NCI-H1105 (cell line): ENCODE data around the gene RNF214.

Experiments
- DNase-seq: peaks from one replicate; lab custom pipeline; 2025; lab: John Stamatoyannopoulos, UW

The RNF214 gene

GRCh38 chr11:117214404-117215110 is 17.9 kb upstream of the RNF214 start:
- no peak for DNase-seq

GRCh38 chr11:117217141-117218084 is 15.1 kb upstream of the RNF214 start:
- no peak for DNase-seq

- DNase-seq, result no peak
These were observed 14.1 kb upstream of the RNF214 start for GRCh38 chr11:117218133-117218915.

- no peak for DNase-seq
These were observed 13.5 kb upstream of the RNF214 start for GRCh38 chr11:117219001-117219400.

DNA sequence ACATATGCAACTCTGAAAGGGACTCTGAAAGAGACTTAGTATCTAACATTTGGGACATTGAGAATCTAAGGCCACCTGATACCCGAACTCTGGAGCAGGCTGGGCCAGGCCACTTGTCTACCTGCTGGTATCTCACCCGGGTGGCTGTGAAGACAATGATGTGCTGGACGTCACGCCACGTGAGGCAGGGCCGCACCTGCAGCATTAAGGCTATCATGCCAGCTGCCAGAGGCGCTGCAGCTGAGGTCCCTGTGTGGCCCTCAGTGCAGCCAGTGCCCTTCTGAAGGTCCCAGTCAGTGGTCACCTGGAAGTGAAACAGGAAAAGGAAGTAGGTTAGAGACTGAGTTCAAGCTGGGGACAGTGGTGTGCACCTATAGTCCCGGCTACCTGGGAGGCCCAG is 13.0 kb upstream of the RNF214 start:
- DNase-seq, result no peak

- no peak for DNase-seq
These were observed 12.5 kb upstream of the RNF214 start for GRCh38 chr11:117219995-117220394.

GRCh38 chr11:117220568-117220967 is 11.9 kb upstream of the RNF214 start:
- no peak for DNase-seq

DNA sequence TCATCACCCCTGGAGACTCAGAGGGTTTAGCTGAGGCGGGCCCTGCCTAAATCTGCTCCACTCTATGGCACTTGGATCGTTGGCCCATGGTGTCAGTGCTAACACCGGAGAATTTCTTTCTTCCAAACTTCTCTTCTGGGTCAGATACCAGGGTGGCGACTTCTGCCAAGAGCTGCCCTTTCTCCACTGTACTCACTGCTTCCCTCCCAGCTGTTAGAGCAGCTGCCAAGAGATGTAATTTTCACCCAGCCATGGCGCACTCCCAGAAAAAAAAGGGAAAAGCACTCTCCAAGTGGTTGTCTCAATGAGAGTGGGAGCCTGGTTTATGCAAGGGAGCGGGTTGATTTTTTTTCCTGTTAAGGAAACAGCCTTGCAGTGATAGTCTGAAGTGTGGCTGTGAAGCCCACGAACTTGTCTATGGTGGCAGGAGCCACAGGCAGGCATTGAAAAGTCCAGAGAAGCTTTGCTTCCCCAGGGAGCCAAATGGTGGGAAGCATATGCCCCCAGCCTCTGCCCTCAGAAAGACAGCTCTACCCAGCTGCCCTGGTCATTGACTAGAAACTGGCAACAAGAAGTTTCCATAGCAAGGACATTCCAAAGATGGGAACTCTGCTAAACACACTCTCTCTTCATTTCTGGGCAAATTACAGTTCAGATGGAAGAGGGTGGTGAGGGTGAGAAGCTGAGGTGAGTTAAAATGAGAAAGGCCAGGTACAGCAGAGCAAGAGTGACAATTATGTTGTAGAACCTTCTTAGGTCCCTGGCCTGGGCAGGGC is 11.3 kb upstream of the RNF214 start:
- peak; percentile 9 for DNase-seq

- DNase-seq, result peak; percentile 78
These were observed 10.5 kb upstream of the RNF214 start for GRCh38 chr11:117221775-117222517.

- DNase-seq, result no peak
These were observed 9.3 kb upstream of the RNF214 start for GRCh38 chr11:117222991-117223740.

DNA sequence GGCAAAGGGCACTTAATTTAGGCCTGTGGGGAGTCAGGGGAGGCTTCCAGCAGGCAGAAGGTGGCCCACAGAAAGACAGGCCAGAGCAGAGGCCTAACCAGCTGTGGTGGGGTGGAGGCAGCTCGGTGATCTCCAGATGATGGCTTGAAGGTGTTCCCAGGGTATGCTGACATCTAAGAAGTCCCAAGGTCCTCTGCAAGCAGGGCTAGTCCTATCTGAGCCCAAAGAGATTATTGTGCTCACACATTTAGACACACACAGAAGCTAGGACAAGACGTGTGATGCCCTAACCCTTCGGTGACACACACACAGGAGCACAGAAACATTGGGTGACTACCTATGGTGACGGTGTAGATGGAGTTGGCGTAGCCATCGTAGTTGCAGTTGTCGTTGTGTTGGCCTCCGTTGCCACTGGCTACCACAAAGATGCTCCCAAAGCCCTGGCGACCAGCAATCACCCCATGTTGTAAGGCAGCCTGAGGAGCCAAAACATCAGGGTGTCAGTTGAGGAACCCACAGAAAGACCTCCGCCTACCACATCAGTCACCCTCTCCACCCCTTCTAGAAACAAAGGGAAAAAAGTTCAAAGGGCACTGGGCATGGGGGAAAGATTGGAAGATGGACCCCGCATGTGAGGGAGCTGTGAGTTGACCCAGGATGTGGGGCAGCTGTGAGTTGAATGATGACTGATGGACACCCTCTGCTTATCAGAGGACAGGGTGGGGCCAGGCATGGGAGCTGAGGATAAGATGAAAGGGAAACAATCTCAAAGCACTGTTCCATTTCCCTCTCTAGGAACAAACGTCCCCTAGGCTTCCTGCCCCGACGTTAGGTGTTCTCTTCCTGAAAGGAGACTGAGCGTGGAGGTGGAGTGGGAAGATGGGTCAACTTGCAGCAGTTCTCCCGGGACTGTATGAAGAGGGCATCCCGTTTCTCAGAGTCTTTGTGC is 8.5 kb upstream of the RNF214 start:
- no peak for DNase-seq

GRCh38 chr11:117225553-117226170 is 6.8 kb upstream of the RNF214 start:
- DNase-seq, result no peak

DNA sequence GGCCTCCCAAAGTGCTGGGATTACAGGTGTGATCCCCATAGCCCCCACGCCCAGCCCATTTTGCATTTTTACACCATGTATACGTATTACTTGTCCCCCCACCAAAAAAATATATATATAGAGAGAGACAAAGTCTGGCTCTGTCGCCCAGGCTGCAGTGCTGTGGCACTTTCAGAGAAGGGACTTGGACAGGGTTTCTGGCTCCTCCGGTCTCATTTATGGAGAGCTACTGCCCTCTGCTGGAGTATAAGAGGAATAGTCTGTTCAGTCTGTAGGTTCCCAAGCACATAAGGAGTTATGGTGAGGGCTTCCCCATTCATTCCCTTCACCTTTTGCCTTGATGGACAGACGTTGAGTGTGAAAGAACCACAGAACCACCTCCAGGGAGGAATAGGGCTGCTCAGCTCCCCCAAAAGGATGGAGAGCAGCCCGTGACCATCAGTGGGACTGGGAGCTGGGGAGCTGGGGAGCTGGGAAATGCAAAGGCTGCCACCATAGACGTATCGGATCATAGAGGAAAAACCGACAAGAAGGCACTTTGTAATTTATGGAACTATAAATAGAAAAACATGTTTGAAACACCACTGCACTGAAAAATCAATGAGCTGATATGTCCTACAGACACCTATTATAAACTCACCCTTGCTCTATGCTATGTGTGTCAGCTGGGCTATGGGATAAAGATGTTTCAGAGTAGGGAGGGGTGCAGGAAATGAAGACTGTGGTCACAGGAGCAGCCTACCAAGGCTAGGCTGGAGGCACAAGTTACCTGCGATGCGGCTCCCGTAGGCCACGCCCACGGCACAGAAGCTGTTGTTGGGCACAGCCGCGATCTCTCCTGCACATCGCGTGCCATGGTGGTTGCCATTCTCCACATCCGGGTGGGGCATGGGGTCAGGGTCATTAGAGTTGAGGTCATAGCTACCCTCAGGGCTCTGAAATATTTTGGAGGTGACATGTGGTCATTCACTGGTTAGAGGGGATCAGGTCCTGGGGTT is 5.8 kb upstream of the RNF214 start:
- DNase-seq, result peak; percentile 73

DNA sequence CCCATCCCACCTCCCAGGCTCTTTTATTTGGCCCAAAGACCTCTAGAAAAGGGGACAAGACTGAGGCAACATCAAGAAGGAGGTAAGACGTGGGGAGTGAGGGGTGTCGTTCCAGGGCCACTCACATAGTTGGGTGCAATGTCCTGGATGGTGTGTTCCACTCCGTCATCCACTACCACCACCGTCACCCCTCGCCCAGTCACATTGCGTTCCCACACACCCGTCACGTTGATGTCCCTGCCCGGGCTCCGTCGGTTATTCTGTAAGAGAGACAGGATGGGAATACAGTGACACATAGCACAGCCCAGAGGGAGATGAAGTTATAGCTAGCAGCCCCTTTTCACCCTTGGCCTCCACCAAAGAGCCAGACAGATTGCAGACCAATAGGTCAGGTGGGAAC is 4.4 kb upstream of the RNF214 start:
- no peak for DNase-seq

GRCh38 chr11:117229411-117229810 is 3.1 kb upstream of the RNF214 start:
- DNase-seq, result no peak

- DNase-seq, result no peak
These were observed 2.6 kb upstream of the RNF214 start for GRCh38 chr11:117229931-117230285.

DNA sequence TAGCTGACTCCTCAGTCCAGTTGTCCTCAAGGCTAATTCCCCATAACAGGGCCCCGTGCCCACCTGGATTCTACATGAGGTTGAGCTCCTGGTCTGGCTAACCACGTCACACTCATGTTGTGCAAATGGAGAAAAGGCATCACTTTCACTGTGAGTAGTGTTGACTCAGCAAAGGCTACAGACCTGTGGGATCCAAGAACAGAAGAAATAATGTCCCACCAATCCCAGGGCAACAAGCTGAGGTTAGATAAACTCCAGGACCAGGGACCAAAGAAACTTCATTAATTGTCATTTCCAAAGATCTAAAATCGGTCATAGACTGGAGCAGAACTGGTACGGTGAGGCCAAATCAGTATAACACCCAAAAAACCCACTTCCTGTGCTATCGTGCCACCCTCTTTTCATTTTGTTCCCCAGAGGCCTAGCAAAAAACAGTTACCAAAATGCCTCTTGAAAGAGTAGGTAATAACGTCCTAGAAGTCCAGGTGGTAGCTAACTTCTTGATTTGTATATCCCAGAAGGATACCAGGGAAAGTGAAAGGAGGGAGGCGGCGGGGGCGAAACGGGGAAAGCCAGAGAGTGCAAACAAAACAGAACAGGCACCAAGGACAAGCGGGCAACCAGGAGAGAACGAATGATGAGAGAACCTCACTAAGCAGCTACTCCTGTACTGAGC is 2.0 kb upstream of the RNF214 start:
- no peak for DNase-seq
